ENCODE results near the gene FHIT.

The FHIT gene

DNA sequence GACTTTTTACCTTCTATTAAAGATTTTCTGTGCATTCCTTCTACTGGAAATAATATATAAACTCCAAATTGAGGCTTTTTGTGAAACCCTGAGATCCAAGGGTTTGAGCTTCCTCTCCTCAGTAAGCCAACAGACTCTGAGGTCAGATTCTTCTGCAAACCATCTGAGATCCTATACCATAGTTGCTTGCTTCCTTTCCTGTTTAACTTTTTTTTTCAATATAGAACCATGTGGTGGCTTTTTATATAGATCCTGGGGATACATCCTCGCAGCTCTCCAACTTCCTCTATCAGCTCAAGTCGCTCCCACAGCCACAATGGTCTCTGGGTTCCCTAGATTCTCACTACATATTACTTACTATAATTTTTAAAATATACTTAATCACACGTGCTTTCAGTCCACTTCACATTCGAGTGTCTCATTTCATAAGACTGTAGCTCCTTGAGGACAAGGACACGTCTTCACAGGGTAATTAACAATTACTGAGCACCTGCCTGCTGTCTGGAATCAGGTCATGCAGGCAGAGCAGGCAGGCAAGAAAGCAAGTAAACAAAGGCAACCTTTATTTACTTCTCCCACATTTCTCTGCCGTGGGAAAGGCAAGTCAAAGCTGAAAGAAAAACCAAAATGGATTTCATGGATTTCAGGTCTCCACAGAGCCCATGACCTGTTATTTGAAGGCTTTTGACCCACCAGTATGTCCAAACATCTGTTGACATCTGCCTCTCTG is 941.5 kb downstream of the FHIT start:
- DNase-seq = no peak

DNA sequence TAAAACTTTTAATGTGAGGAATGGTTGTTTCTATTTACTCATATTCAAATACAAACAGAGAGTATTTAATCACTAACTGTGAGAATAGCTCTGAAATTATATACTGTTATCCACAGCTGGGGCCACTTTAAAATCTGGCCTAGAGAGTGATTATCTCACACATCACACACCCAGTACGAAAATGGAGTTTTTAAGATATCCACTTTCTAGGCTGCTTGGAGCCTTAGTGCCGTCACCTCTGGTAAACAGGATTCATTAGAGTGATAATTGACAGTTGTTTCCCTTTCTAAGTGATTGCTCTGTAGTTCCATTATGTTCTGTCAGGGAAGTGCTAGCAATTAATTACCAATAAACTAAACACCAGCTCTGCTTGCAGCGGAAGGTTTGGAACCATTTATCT is 942.4 kb downstream of the FHIT start:
- DNase-seq = no peak

DNA sequence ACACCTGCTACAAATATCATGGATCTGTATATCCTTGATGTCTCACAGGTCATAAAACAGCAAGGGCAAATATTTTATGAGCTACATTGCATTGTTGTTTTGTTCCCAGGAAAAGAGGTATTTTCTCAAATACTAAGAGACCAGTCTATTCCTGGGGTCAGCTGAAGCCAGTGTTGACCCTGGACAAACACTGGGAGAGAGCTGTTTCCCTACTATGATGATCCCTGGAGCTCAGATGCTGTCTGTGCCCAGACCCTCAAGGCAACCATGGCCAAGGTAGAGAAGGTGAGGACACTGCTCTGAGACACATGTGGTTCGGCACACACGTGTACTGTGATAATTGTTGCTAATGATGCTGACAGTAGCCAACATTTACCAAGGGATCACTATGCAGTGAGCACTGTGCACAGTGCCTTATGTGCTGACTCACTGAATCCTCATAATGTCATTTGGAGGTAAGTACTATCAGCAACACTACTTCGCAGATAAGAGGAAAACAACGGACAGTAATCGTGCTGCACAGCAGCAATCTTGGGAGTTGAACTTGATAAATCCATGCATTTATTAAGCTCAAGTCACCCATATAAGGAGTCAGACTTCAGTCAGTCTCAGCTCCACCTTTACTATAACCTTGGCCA is 943.6 kb downstream of the FHIT start:
- DNase-seq = no peak

DNA sequence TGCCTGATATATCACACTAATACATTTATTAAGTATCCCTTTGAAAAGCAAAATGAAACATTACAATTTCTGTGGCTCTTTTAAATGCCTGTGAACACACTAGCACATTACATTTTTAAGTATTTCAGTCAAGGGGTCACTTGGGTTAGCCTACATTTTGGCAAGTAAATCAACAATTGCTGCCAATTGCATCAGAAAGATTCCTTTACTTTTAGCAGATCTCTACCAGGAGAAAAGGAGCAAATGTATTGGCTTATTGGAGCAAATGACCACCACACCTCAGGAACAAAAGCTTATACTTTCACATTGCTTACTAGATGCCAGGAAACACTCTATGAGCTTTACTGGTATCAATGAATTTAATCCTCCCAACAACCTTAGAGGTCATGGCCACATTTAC is 947.1 kb downstream of the FHIT start:
- DNase-seq = no peak

DNA sequence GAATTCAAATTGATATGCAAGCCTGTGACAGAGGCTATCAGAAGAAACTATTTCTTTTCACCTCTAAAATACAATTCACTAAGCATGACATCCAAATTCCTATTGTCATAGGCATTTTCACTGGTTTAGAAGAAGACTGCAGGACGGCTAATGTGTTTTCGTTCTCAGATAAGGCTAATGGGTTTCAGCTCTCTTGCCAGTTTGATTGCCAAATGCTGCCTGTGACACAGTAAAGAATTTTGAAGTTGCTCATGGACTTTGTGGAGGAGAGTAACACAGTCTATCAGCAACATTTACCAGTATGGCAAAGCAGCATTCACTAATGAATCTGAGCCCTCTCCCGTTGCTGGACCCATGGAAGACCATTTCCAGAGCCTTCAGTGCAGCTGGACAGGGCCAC is 948.1 kb downstream of the FHIT start:
- DNase-seq = no peak

DNA sequence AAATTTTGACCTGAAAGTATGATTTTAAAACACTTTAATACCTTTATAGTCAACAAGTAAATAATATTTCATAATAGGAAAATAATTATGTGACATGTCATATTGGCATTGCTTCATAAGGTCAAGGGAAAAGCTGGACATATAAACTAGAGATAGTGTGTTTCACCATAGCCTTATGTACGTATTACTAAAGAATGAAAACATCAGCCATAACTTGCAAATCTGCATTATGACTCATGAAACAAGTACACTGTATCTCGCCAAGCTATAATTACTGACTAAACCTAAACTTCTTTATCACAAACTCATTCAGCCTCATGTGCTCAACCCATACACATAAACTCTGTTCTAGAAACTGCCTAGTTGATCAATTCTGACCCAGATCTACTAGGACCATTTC is 950.1 kb downstream of the FHIT start:
- no peak for DNase-seq

DNA sequence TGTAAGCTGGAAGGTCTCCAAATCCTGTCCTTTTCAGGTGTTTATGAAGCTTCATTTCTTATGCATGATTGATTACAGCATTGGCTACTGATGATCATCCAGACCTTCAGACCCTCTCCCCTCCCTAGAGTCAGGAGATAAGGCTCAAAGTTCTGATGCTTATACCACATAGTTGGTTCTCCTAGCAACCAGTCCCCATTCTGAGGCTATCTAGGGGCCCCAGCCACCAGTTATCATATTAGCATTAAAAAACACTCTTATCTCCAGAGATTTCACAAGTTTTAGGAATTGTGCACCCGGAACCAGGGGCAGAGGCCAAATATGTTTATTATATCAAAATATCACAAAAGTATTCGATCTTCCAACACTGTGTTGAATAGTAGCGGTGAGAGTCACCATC is 953.1 kb downstream of the FHIT start:
- no peak for DNase-seq

DNA sequence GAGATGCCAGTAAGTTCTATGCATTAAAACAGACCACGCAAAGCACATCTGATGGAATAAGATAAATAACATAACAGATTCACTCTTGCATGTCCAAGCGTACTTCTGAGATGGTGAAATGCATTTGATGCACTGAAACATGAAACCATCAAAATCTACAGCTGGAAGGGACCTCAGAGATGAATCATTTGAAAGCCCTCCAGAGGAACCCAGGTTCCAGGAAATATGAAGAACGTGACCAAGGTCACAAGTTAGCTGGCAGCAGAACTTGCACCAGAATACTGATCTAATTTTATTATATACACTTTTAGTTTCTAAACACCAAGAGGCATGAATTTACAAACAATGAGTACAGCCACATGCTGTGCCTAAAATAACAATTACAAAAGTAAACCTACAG is 957.1 kb downstream of the FHIT start:
- DNase-seq = peak; percentile 20

DNA sequence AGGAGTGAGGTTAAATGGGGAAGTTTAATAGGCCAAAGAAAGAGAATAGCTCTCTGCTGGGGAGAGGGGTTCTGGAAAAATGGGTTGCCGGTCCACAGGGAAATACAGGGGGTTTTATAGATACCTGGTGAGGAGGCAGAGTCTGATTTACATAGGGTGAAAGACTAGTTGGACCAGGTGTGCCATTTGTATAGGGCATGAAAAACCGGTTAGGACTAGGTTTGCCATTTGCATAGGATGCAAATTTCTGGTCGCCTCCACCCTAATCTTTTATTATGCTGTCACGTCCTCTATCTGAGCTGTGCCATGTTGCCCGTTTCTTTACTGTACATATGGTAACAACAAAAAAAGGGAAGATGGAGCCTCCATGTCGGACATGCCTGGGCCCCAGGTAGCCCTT is 960.1 kb downstream of the FHIT start:
- DNase-seq = no peak

DNA sequence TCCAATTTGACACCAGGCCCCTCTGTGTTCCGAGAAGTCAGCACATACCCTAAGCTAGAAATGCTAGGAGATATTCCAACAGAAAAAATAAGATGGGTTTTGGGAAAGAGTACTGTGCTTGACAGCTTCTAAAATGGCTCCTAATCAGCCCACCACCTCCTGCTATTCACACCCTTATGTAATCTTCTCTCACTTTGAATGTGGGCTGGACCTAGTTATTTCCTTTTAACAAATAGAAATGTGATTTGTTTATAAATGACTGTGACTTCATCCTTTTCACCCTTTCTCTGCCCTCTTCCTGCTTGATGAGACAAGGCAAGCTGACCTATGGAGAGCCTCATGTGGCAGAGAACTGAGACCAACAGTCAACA is 961.1 kb downstream of the FHIT start:
- no peak for DNase-seq

DNA sequence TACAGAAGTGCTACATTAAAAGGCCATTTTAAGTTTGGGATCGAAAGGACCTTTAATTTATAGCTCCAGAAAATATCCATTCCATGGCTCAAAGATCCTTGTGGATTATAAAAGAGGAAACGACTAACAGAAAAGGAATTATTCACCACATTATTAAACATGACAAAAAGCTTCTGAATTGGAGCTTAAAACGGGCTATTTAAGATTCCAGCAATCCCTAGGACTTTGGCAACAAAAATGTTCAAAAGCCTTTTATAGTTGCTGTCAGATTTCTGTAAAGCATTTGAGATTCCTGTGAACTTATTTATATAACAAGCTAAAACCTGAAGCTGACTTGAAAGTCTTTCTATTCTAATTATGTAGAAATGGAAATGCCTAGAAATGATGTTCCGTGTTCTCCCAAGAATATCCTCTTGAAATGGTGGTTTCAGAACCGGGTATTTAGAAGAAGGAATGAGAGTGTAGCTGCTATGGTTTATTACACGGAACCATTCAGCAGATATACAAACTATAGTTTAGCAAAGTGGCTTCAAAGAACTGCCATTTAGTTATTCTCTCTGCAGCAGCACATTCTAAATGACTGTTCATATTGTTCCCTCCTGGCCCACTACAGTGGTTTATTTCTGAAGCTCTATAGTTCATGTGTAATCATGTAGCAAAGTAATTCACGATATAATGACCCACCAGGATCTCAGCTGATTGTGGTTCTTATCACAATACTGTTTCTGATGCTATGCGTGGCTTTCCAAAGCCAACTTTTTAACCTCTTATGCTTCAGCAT is 961.7 kb downstream of the FHIT start:
- no peak for DNase-seq

DNA sequence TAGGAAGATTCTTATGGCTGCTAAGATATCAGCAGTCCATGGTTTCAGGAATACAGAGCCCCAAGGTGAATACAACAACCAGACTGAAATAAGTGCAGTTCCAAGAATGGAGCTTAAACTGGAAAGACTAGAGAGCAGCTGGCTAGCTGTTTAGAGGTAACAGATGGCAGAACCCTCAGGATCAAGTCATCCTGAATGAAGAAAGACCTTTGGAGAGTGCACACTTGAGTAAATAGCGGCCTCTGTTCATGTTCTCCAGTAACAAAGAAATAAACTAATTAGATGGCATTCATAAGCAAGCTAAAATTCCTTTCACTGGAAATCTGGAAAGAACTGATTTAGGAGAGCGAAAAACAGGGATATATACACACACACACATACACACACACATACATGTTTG is 968.4 kb downstream of the FHIT start:
- DNase-seq = no peak

DNA sequence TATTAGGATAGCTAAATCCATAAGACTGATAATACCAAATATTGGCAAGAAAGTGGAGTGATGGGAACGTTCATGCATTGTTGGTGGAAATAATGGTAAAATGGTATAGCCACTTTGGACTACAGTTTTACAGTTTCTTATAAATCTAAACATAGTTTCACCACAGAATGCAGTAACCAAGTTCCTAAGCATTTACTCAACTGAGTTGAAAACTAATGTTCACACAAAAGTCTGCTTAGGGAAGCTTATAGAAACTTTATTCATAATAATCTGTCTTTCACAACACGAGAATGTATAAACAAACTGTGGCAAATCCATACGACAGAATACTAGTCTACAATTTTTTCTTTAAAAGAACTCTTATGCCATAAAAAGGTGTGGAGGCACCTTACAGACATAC is 969.3 kb downstream of the FHIT start:
- no peak for DNase-seq

DNA sequence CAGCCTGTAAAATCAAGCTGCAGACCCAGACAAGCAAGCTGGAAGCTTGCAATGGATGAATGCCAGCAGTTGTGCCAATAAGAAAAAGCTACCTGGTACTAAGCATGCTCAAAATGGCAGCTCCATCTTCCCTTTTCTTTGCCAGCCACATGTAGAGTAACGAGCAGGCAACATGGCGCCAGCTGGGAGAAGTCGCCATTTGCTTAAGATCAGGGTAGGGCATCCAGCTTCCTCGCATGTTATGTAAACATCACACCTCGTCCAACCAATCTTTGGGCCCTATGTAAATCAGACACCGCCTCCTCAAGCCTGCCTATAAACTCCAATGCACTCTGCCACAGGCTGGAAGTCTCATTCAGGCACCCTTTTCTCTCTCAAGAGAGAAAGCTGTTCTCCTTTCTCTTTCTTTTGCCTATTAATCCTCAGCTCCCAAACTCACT is 973.9 kb downstream of the FHIT start:
- no peak for DNase-seq

DNA sequence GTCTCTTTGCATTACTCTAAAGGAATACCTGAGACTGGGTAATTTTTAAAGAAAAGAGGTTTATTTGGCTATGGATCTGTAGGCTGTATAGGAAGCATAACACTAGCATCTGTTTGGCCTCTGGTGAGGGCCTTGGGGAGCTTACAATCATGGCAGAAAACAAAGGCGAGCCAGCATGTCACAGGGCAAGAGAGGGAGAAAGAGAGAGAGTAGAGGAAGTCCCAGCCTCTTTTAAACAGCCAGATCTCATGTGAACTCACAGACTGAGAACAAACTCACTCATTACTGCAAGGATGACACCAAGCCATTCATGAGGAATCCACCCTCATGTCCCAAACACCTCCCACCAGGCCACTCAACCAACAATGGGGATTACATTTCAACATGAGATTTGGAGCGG is 974.6 kb downstream of the FHIT start:
- DNase-seq = no peak

DNA sequence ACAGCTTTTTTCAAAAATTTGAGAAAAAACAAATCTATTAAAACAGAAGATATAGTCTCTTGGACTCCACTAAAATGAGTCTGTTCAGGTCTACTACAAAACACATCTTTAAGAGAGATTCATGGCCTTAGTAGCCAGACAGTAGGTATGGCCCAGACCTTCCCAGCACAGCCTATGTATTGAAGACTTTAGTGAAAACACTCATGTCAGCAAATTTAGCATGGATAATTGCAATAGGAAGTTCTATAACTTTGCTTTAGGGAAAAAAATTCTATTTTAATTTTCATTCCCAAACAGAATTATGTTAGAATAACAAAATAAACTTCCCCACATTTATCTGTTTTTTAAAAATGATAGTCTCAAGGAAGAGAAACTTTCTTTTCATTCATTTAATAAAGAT is 976.6 kb downstream of the FHIT start:
- no peak for DNase-seq

DNA sequence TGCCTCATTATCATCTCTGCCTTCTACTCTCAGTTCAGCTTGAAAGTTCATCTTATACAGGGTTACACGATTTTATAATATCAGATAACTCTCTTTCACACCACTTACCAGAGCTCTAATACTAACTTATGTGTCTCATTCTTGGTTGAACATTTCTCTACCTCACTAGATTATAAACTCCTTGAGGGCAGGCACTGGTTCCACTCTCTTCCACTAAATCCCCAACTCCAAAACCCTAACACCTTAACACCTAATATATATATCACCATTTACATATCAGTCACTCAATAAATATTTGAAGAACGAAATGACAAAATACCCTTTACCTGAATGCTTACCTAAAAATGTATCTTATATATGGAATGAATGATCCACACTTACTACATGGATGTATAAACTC is 977.2 kb downstream of the FHIT start:
- no peak for DNase-seq

DNA sequence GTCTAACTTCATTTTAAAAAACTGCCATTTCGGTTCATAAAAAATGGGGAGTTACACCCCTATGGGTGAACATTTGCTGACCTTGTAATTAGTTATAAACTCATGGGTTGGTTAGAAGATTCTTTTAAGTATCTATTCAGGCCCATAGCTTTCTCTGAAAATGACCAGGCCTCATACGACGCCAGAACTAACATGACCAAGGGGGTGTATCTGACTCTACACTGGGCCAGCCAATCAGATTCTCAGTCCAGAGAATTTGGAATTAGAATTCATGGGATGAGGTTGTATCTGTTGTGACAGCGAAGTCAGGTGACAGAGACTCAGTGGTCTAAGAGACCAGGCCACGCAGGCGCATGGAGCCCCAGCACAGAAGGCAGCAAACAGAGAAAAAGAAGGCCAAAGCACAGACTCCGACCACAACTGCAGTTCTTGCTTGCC is 981.4 kb downstream of the FHIT start:
- DNase-seq = no peak

DNA sequence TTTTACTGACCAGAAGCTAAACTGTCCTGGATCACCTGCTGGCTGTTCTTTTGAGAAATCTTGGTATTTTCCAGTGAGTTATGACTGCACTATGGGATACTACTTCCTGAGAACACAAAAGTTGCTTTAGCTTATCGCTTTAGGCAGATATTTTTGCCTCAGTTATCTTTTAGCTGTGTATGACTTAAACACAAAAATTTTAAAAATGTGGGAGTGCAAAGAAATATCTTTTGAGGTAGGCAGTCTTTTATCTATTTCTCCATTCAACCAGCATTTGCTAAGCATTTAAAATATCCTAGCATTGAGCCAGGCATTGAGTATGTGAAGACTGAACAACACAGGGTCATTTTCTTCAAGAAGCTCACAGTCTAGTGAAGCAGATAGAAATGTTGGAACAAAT is 981.9 kb downstream of the FHIT start:
- DNase-seq = no peak

DNA sequence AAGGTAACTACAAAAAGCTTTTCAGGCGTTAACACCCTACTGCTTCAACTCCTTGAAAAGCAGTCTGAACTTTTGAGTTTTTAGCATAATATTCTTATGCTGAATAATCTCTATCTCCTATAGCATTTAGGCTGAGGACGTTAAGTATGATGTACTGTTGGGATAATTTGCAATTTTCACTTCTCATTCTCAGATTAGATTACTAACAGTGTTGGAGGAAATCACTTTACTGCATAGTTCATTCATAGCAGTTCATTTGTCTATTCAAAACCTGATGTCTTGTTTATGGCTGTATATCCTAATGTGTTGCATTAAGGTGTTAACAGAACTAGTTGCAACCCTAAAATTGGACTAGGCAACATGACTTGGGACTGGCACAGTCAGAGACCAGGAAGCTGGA is 983.1 kb downstream of the FHIT start:
- no peak for DNase-seq

DNA sequence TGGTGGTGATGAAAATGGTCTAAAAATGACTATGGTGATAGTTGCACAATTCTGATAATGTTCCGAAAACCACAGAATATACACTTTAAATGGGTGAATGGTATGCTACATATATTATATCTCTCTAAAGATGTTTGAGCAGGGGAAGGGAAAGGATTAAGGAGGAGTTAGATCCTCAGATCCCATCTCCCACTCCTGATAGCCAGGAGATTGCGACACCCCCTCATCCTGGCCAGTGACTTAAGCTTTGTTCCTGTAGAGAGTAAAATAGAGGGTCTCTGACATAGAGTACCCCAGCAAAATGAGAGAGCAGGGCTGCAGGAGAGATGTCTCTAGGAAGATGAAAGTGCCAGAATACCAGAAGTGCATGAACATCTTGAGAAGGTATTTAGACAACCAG is 984.8 kb downstream of the FHIT start:
- no peak for DNase-seq

DNA sequence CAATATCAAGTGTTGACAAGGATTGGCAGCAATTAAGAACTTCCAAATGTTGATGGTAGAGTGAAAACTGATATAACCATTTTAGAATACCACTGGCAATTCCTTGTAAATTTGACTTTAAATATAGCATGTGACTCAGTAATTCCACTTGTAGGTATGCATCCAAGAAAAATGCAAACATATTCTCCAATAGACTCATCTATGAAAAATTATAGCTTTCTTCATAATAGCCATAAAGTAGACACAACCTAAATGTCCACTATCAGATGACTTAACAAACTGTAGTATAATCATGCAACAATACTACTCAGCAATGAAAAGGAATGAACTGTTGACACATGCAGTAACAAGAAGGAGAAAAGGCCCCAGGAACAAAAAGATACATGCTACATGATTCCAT is 988.1 kb downstream of the FHIT start:
- no peak for DNase-seq

DNA sequence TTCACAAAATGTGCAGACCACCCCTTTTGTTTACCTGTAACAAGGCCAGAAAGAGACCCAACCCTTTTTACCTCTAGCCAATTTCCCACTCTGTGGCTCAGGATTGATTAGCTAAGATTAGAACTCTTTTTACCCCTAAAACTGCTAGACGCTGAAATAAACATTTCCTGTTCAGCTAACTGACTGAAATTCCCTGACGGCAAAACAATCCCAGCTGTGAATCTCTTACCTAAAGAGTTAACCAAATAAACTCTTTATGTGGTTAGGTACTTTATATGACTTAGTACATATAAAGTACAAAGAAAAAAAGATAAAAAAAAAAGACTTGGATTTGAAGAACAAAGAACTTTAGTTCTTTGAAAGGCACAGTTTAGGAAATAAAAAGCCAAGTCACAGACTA is 988.7 kb downstream of the FHIT start:
- DNase-seq = no peak

DNA sequence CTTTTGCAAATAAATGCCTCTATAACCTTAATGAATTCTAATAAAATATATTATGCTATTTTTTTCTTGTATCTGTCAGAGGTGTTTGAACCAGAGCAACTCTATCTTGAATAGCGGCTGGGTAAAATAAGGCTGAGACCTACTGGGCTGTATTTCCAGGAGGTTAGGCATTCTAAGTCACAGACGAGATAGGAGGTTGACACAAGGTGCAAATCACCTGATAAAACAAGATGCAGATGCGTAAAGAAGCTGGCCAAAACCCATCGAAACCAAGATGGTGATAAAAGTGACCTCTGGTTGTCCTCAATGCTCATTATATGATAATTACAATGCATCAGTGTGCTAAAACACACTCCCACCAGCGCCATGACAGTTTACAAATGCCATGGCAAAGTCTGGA is 990.7 kb downstream of the FHIT start:
- no peak for DNase-seq

Measured in activated CD4-positive, alpha-beta T cell treated with anti-CD3 and anti-CD28 coated beads, Interleukin-2, amount 50 U/mL, for 16 hours (primary cell).